HG03342 (cell line): ENCODE measurements around the gene CEP44.
"Not testable (repeated sequence)": the region's sequence is repeated elsewhere in the genome, so short reads cannot be mapped to it uniquely, and the experiment has no call there.

Experiments
- ATAC-seq: cut with Tn5 transposase; IDR thresholded peaks from one replicate; pipeline ENCODE4 v1.9.1; 2021; ENCODE audit warnings: mild to moderate bottlenecking, moderate library complexity; ENCODE audit not compliant: unreplicated experiment

Gene CEP44

GRCh38 chr4:174277433-174277832 is 6.3 kb upstream of the CEP44 start:
- ATAC-seq = no peak

GRCh38 chr4:174278467-174278866 is 5.2 kb upstream of the CEP44 start:
- ATAC-seq = peak; percentile 23

GRCh38 chr4:174279433-174280155 is 4.1 kb upstream of the CEP44 start:
- no peak for ATAC-seq

- ATAC-seq = no peak
Observed at GRCh38 chr4:174281182-174281737, 2.5 kb upstream of the CEP44 start.

- ATAC-seq = no peak
Observed at GRCh38 chr4:174281901-174282300, 1.8 kb upstream of the CEP44 start.

GRCh38 chr4:174282836-174283506 is 740 bp upstream of the CEP44 start:
- ATAC-seq = peak; percentile 98

- no peak for ATAC-seq
Observed at GRCh38 chr4:174284487-174284886, 776 bp downstream of the CEP44 start.

- no peak for ATAC-seq
Observed at GRCh38 chr4:174286870-174287269, 3.2 kb downstream of the CEP44 start.

GRCh38 chr4:174292473-174292872 is 8.8 kb downstream of the CEP44 start:
- ATAC-seq = no peak

GRCh38 chr4:174294641-174295040 is 10.9 kb downstream of the CEP44 start:
- ATAC-seq = not testable (repeated sequence)

GRCh38 chr4:174295142-174295541 is 11.4 kb downstream of the CEP44 start:
- not testable (repeated sequence) for ATAC-seq

- ATAC-seq = no peak
Observed at GRCh38 chr4:174303687-174304086, 20.0 kb downstream of the CEP44 start.

- no peak for ATAC-seq
Observed at GRCh38 chr4:174304664-174305063, 21.0 kb downstream of the CEP44 start.

- no peak for ATAC-seq
Observed at GRCh38 chr4:174305961-174306360, 22.2 kb downstream of the CEP44 start.

- peak; percentile 58 for ATAC-seq
Observed at GRCh38 chr4:174307694-174308093, 24.0 kb downstream of the CEP44 start.

GRCh38 chr4:174312993-174313392 is 29.3 kb downstream of the CEP44 start:
- ATAC-seq = no peak

GRCh38 chr4:174314274-174314673 is 30.6 kb downstream of the CEP44 start:
- ATAC-seq = no peak

GRCh38 chr4:174314770-174315169 is 31.1 kb downstream of the CEP44 start:
- no peak for ATAC-seq

- ATAC-seq = no peak
Observed at GRCh38 chr4:174316546-174316945, 32.8 kb downstream of the CEP44 start.

- no peak for ATAC-seq
Observed at GRCh38 chr4:174316954-174317353, 33.2 kb downstream of the CEP44 start.

GRCh38 chr4:174317531-174317930 is 33.8 kb downstream of the CEP44 start:
- ATAC-seq = no peak
